Stimulated activated CD4-positive, alpha-beta T cell treated with anti-CD3 and anti-CD28 coated beads, Interleukin-15, amount 100 ng/mL, for 1 hour (primary cell): ENCODE measurements around the gene HM13.
"Not testable (repeated sequence)": the region's sequence is repeated elsewhere in the genome, so short reads cannot be mapped to it uniquely, and the experiment has no call there.

Experiments
- DNase-seq, 2 donors: peaks; one replicate each; pipeline ENCODE4 v3.0.0-alpha.2; 2020; ENCODE audit warnings: low read depth in 1 of 2, low spot score in 1 of 2

Gene HM13

DNA sequence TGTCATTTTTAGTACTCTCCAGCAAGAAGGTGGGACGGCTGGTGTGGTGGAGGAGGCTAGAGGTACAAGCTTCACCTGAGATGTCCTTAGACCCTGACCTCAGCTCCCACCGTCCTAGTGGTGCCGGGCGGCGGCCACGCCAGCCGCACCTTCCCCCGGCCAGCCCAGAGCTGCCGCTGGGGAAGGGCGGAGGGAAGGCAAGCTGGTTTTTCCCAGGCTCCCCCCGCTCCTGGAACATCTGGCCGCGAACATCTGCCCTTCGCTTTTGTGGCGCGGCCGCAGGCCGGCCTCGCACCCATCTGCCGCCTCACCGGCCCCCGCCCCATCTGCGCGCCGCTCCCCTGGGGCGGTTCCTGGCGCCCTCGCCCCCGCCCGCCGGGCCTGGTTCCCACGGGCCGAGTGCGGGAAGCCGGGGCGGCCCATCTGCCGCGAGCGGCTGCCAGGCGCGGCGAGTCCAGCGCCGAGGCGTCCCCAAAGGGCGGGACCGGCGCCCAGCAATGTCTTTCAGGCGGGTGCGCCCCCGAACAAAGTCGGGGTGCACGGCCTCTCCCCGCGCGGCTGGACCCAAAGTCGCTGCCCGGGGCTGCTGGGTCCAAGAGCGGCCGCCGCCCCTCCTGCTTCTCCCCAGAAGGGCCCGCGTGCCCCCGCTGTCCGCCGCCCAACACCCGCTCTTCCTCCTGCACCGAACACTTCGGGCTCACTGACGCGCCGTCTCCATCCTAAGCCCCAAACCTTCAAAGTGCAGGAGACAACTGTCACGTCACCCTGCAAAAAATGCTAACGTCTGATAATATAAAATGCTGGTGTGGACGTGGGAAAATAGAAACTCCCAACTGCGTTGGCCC lies 73.5 kb downstream of the HM13 start:
- no peak for DNase-seq

DNA sequence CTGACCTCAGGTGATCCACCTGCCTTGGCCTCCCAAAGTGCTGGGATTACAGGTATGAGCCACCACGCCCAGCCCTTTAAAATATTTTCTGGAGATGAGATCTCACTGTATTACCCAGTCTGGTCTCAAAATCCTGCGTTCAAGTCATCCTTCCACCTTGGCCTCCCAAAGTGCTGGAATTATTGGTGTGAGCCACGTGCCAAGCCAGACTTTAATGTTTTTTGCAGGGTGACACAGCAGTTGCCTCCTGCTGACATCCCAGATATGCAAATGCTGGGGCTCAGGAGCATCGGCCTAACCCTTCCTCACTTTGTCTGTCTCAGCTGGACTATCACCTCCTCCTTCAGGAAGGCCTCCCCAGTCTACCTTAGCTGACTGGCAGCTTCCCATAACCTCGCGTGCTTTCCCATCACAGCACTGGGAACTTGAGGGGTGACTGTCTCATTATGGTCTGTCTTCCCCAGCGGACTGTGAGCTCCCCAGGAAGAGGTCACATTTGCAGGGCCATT lies 76.5 kb downstream of the HM13 start:
- DNase-seq: no peak

DNA sequence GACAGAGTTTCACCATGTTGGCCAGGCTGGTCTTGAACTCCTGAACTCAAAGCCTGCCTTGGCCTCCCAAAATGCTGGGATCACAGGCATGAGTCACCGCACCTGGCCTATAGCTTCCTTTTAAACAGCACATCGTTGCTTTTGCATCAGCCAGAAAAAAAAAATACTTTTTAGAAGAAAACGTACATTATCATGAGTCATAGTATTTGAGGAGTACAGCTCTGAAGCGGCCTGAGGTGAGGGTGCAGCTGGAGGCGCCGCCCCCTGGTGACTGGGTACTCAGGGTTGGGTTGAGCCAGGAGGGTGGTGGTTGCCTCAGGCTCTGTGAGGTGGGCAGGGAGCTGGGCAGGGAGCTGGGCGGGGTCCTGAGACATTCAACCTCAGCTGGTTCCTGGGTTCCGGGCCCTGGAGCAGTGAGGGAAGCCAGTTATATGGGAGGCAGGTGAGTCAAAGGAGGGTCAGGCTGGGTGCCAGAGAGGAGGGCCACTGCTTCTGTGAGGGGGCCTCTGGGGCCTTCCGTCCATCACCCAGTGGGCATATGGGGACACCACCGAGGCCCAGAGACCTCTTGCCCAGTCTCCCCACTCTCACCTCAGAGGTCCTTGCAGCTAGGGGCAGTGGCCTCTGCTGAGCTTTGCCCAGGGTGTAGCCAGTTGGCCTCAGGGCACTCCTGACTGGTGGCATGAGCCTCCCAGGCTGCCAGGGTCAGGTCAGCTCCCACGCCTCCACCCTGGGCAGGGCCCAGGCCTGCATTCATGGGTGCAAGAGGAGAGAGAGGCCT lies 79.2 kb downstream of the HM13 start:
- no peak for DNase-seq

DNA sequence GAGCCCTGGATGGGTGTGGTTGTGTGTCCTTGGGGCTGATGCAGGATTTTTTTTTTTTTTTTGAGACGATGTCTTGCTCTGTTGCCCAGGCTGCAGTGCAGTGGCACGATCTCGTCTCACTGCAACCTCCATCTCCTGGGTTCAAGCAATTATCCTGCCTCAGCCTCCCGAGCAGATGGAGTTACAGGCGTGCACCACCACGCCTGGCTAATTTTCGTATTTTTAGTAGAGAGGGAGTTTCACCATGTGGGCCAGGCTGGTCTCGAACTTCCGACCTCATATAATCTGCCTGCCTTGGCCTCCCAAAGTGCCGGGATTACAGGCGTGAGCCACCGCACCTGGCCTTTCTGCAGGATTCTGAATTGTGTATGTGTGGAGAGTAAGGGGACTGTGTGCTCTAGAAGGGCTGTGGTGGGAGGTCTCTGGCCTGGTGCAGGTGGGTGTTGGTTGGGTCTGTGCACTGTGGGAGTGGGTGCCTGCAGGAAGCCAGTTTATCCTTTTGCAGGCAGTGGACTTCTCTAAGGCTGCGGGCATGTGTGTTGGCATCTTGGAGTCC lies 79.8 kb downstream of the HM13 start:
- DNase-seq: no peak

DNA sequence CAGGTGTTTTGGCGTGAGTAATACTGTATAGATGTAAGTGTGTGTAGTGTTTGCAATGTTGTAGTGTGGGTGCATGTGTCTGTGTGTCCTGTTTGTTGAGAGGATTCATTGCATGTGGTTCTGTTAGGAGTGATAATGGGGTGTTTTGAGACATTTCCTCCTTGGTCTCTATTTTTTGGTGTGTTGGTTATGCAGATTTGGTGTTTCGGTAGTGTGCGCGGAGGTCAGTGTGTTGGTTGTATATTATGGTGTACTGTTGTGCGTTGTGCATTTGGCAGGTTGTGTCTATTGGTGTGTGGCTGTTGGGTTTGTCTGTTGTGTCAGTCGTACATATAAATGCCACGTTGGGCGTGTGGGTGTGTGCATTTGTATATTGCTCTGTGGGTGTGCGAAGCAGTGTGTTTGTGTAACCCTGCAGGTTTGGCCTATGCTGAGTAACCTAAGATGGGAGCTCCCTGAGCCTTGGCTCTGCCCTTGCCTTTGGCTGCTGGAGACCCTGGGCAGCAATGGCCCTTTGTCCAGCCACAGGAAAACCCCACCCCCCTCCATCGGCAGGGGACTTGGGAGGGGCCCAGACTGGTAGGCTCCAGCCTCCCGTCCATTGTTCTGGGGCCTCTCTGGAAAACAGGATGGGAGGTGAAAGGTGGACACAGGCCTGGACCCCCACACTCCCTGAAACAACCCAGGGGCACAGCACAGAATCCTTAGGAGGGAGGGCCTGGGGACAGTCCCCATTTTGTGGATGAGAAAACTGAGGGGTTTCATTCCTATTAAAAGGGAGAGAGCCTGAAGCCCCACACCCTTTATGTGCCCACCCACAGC lies 80.5 kb downstream of the HM13 start:
- no peak for DNase-seq

DNA sequence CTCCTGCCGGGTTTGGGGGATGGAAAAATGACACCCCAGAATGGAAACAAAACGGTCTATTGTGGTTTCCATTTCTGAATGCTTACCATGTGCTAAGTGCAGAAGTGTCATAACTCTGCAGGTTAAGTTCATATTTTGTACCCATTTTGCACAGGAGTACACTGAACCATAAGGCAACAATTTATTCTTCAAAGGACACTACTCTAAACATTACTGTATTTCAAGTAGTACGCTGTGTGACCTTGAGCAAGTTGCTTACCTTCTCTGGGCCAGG lies 81.1 kb downstream of the HM13 start:
- no peak for DNase-seq

DNA sequence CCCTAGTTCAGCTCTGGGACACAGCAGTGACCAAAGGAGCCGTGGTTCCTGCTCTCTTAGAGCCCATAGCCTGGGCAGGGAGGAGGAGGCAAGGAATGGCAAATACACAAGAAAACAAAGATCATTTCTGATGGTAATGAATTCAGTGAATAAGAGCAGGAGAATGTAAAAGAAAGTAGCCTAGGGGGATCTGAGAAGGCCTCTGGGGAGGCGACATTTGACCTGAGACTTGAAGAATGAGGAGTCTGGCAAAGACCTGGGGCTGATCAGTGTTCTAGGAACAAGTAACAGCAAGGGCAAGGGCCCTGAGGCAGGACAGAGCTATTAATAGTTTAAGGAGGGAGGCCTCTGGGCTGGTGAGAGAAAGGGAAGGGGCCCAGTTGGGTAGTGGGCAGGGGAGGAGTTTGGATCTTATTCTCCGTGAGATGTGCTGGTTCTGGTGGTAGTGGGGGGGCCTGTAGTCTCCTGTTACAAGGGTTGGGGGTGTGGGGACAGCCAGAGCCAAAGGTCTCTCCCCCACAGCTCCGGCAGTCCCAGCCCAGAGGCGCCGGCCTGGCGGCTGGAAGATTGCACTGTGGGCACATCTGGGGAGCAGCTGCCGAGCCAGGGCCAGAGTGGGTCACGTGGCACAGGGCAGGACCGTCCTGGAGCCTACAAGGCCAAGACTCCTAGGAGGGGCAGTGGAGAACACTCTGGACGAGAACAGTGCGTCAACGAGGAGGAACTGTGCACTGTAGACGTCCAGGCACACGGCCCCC lies 81.6 kb downstream of the HM13 start:
- DNase-seq: no peak

DNA sequence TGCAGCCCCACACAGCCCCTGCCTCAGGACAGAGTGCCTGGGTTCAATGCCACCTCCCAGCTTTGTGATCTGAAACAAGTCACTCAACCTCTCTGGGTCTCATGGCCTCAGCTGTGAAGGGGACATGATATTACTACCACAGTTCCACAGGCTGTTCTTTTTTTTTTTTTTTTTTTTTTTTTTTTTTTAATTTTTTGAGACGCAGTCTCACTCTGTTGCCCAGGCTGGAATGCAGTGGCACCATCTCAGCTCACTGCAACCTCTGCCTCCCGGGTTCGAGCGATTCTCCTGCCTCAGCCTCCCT lies 82.1 kb downstream of the HM13 start:
- not testable (repeated sequence) for DNase-seq

DNA sequence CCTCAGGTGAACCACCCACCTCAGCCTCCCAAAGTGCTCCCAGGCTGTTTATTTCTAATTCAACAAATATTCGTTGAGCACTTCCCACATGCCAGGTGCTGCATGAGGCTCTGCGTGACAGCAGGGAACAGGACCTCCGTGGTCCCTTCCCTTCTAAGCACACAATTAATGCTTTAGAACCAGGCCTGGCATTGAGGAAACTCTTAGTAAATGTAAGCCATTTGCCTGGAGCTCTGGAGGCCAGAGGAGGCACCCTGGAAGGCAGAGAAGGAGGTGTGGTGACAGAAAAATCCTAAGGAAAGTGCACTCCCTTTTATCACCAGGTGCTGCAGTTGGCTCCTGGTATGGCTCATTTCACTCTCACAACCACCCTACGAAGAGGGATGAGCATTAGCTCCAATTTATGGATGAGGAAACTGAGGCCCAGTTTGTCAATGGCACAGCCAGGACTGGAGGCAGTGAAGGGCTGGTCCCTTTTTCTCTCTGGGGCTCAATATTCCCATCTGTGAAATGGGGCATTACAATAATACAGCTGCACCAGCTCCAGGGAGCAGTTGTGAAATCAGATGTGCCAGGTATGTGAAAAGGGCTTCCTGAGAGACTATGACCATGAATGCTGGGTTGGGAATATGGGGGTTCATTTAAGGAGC lies 82.7 kb downstream of the HM13 start:
- no peak for DNase-seq

DNA sequence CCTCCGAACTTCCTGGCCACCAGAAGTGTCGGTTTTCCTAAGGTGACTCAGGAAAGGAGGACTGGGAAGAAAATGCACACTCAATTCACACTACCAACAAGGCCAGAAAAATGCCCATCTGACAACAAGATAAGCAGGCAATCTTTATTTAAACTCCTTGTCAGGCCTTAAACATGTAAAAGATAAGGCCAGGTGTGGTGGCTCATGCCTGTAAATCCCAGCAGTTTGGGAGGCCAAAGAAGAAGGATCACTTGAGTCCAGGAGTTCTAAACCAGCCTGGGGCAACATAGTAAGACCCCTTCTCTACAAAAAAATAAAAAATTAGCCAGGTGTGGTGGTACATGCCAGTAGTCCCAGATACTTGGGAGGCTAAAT lies 83.2 kb downstream of the HM13 start:
- DNase-seq: no peak

DNA sequence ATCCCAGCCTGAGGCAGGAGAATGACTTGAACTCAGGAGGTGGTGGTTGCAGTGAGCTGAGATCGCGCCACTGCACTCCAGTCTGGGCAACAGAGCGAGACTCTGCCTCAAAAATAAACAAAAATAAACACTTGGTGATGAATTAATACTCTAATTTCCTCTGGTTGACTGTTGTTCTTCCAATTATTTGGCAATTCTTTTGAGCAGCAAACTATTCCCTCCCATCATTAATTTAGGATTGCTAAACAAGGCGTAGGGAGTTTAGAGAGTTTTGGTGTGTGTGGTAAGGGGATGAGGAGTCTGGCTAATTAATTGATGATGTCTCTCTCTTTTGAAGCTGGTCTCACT lies 88.2 kb downstream of the HM13 start:
- no peak for DNase-seq

DNA sequence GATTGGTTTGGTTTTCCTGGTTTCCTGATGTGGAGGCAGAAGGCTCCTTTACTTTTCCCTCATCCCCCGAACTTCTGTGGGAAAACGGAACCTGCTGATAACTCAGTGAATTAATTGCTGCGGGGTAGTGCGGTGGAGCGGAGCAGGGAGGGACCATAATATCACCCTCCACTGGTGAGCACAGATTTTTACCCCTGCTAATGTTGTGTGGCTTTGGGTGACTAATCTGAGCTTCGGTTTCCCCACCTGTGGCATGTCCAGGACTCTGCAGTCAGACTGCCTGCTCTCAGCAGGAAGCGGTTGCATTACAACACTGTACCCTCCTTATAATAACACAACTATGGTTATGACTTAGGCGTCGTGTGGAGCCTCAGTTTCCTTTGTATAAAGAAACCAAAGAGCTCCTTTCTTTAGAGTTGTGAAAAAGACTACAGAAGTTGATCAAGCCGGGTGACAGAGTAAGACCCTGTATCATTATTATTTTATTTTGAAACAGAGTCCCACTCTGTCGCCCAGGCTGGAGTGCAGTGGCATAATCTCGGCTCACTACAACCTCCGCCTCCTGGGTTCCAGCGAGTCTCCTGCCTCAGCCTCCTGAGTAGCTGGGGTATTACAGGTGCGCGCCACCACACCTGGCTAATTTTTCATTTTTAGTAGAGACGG lies 88.7 kb downstream of the HM13 start:
- DNase-seq: no peak

DNA sequence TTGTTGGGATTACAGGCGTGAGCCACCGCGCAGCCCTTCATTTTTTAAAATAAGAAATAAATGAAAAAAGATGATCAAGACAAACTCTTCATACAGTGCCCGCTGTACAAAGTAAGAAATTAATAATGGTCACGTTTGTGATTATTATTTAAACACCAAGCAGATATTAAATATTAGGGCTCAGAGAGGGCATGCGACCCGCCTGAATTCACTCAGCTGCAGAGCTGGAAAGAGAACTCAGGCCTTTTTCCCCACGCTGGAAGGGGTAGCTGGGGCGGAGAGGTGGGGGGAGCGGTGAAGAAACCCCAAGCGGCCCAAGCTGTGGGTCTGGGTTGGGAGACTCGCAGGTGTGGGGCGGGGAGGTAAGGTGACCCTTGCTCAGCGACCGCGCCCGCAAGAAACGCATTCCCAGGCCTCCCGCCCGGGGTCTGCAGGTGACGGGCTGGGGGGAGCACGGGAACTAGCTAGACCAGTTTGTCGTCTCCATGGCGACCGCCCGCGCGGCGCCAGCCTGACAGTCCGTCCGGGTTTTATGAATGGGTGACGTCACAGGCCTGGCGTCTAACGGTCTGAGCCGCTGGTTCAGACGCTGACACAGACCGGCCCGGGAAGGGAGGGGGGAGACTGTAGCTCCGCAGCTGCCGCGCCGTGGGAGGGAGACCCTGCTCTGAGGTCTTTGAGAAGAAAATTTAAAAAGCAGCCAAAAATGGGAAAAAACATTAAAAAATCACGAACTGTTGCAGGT lies 89.8 kb downstream of the HM13 start:
- peak; percentile 35 to 41 for DNase-seq

DNA sequence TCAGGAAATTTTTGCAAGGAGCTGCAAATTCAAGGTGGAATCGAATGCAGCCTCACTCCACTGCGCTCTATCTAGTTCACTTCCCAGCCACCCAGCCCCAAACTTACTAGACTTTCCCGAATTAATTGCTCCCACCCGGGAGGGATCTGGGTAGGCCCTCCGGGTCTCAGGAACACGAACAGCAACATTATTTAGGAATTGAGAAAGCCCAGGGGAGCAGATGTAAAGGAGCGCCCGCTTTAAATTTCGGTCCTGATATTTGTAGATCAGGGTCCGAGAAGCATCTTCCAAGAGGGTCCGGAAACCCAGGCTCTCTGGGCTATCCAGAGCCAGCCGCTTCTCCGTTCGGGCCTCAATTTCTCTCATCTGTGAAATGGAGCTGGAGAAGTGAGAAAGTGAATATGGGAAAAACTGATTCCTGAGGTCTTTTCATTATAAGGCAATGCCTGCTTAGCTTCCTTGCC lies 90.4 kb downstream of the HM13 start:
- DNase-seq: no peak

DNA sequence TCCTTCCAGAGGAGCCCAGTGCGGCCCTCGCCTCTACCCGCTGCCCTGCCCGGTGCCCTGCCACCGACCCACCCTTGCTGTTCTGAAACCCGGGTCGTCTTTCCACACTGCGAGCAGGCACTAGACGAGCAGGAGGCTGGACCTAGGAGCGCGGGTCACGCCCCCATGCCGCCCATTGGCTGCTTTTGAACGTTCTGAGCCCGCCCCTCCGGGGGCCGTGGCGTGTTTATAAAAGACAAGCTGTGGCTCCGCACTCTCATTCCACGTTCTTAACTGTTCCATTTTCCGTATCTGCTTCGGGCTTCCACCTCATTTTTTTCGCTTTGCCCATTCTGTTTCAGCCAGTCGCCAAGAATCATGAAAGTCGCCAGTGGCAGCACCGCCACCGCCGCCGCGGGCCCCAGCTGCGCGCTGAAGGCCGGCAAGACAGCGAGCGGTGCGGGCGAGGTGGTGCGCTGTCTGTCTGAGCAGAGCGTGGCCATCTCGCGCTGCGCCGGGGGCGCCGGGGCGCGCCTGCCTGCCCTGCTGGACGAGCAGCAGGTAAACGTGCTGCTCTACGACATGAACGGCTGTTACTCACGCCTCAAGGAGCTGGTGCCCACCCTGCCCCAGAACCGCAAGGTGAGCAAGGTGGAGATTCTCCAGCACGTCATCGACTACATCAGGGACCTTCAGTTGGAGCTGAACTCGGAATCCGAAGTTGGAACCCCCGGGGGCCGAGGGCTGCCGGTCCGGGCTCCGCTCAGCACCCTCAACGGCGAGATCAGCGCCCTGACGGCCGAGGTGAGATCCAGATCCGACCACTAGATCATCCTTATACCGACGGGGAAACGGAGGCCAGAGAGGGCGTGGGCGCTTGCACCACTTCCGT lies 91.0 kb downstream of the HM13 start, which contains the start of gene ID1:
Gene ID1, plus strand, starts transcription at position 259 of the 871 bp plus-strand sequence. Its CDS starts 99 bp downstream, at position 358.
- peak; percentile 76 to 81 for DNase-seq

DNA sequence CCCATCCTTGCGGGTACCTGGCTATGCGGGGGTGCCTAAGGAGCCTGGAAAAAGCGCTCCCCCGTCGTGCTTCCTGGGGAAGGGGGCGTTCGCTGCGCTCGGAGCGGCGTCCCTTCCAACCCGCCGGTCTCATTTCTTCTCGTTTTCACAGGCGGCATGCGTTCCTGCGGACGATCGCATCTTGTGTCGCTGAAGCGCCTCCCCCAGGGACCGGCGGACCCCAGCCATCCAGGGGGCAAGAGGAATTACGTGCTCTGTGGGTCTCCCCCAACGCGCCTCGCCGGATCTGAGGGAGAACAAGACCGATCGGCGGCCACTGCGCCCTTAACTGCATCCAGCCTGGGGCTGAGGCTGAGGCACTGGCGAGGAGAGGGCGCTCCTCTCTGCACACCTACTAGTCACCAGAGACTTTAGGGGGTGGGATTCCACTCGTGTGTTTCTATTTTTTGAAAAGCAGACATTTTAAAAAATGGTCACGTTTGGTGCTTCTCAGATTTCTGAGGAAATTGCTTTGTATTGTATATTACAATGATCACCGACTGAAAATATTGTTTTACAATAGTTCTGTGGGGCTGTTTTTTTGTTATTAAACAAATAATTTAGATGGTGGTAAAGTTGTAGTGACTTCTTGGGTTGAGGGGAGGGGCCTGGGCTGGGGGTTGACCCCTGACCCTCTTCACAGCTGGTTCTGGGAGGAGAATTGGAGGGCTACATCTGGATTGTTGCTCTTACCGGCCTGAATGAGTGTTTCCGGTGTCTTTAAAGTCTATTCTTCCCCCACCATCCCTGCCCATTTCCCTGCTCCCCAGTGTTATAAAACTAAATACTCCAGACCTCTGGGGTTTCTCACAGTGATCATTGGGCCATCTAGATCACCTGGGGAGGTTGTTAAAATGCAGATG lies 91.9 kb downstream of the HM13 start:
- no peak for DNase-seq
